Stimulated activated CD8-positive, alpha-beta memory T cell treated with anti-CD3 and anti-CD28 coated beads, Interleukin-7, amount 100 ng/mL, for 48 hours (primary cell): Measurements from ENCODE around the gene NT5C2.
A peak's percentile ranks its signal among the peaks of the same experiment; 100 is the strongest.
"Not testable (repeated sequence)": the region's sequence is repeated elsewhere in the genome, so short reads cannot be mapped to it uniquely, and the experiment has no call there.

Source experiments
- DNase-seq, 2 donors: peaks; one replicate each; pipeline ENCODE4 v3.0.0-alpha.2; 2020; ENCODE audit warnings: low read depth in 1 of 2; ENCODE audit errors: extremely low read depth in 1 of 2

Gene NT5C2

DNA sequence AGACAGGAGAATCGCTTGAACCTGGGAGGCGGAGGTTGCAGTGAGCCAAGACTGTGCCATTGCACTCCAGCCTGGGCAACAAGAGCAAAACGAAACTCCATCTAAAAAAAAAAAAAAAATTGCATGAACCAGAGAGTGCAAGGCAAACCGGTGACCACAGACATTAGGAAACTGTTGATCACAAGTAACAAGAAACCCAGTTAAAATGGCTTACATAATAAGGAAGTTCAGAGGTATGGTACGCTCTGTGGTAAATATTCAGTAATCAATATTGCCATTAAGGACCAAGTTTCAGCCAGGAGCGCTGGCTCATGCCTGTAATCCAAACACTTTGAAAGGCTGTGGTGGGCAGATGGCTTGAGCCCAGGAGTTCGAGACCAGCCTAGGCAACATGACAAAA is 9.2 kb upstream of the NT5C2 start:
- no peak for DNase-seq

DNA sequence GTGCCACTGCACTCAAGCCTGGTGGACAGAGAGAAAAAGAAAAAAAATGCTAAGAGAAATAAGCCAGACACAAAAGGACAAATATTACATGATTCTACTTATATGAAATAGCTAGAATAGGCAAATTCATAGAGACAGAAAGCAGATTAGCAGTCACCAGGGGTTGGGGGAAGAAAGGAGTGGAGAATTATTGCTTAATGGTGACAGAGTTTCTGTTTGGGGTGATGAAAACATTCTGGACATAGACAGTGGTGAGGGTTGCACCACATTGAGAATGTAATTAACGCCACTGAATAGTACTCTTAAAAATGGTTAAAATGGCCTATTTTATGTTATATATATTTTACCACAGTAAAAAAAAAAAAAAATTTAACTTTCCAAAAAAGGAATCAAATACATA is 6.4 kb upstream of the NT5C2 start:
- DNase-seq: no peak

DNA sequence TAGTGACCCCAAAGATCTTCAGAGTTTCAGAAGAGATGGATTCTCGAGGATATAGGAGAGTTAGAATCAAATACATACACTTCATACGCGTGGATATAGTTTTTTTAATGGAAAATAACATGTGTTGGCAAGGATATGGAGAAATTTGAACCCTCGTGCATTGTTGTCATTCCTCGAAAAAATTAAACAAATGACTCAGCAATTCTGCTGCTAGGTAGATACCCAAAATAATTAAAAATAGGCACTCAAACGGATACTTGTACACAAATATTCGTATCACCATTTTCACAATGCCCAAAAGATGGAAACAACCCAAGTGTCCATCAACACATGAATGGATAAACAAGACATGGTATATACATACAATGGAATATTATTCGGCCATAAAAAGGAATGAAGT is 5.6 kb upstream of the NT5C2 start:
- DNase-seq: no peak

DNA sequence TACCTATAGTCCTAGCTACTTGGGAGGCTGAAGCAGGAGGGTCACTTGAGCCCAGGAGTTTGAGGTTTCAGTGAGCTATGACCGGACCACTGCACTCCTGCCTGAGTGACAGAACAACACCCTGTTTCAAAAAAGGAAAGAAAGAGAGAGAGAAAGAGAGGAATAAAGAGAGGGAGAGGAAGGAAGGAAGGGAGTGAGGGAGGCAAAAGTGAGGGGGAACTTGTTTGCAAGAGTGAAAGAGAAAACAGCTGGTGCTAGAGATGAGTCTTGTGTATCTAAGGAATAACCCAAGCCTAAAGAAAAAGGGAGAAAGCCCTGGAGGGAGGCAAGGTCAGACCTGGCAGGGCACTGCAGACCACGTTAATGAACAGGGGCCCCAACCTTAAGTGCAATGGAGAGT is 4.8 kb upstream of the NT5C2 start:
- no peak for DNase-seq

DNA sequence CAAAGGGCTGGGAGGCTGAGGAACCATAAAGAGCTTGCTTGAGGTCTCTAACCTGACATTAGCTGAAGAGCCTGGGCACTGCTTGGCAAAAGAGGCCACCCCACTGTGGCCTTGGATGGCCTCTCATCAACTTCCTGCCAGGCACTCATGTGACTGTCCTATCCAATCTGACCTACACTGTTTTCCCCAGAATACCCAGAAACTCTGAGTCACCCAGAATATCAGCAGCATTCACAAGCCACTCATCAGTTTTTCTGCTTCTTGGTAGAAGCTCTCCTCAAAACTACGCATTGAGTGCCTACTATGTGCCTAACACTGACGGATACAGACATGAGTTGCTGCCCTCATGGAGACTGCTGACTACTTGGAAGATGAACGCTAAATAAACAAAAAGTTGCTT is 4.1 kb upstream of the NT5C2 start:
- peak in 1 of 2 donors; percentile 11 for DNase-seq

DNA sequence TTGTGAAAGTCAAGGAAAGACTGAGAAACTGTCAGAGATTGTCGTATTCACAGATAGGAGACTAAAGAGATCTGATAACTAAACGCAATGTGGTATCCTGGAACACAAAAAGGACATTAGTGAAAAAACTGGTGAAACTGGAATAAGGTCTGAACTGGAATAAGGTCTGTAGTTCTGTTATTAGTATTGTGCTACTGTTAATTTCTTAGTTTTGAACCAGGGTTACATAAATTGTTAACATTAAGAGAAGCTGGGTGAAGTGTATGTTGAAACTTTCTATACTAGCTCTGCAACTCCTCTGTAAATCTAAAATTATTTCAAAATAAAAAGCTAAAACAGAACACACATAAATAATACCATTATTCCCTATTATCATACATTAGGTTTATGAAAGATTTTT is 3.4 kb upstream of the NT5C2 start:
- no peak for DNase-seq

DNA sequence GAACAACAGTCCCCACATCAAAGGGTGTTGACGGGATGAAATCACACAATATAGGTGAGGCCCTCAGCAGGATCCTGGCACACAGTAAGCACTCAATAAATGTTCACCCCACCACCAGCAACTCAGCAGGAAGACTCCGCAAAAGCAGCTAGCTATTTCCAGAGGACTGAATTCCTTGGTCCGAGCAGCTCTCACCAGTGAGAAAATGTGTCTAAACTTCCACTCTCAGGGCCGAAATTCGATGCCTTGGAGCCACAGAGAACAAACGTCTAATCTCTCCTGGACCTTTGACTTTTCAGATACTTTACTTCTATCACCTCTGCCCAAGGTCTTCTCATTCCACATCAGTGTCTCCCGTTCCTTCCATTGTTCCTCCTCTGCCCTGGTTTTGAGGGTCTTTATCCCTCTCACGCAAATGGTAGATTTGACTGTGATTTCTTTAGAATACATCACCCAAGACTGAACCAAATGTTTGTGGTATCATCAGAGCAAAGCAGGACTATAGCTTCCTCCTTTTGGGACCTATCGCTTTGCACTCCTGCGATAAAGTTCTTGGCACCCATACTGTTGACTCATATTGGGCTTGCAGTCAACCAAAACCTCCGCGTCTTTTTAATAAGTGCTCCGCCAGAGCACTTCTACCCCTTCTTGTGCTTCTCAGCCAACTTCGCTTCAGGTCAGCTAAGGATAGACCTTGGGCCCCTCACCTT is 903 bp upstream of the NT5C2 start:
- no peak for DNase-seq

DNA sequence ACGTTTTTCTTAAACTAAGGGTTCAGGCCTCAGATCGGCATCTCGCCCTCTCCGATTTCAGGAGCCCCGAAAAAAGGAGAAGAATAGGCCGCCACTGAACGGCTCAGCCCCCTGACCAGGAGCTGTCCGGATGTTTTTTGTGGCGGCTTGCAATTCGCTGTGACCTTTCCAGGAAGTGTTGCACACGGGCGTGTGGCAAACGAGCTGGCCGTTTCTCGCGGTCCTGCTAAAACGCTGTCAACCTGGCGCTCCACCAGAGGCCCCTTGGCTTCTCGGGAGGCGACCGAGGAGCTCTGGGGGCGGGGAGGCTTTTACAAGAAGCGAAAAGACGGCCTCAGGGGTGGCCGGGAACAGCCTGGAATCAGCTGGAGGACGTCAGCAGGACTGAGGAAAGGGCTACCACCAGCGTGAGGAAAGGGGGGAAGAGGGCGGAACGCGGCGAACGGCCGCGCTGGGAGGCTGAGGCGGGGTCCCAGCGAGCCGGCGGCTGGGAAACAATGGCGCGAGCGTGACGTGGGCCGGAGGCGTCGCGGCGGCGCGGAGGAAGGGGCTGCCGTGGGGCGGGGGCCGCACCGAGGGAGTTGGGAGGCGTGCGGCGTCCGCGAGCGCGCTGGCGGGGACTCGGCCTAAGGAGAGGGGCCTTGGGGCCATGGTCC is 493 bp downstream of the NT5C2 start:
- peak; percentile 30 to 55 for DNase-seq

DNA sequence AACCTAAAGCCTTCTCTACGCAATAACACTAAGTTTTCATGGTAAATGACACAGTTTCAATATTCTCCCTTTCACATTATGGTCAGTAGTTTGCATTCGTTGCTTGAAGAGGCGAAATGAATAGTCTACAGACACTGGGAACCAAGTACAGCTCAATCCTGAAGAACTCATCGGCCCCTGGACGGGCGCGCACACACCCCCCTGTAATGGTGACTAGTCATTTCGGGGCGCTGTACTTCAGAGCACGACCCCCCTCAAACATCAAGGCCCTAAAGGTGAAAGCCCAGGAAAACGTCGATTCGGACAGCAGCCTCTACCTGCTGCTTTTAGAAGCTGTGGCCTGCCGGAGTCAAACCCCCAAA is 1.0 kb downstream of the NT5C2 start:
- DNase-seq: peak in 1 of 2 donors; percentile 7

DNA sequence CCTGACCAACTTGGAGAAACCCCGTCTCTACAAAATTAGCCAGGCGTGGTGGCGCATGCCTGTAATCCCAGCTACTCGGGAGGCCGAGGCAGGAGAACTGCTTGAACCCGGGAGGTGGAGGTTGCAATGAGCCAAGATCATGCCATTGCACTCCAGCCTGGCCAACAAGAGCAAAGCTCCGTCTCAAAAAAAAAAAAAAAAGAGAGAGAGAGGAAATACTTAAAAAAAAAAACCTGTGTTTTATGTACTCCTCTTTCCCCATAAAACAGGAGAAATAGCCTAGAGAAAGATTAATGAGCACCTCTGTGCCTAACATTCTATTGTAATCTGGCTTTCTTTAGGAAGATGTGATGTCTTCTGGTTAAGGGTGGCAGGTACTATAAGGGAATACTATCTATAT is 1.9 kb downstream of the NT5C2 start:
- DNase-seq: not testable (repeated sequence)

DNA sequence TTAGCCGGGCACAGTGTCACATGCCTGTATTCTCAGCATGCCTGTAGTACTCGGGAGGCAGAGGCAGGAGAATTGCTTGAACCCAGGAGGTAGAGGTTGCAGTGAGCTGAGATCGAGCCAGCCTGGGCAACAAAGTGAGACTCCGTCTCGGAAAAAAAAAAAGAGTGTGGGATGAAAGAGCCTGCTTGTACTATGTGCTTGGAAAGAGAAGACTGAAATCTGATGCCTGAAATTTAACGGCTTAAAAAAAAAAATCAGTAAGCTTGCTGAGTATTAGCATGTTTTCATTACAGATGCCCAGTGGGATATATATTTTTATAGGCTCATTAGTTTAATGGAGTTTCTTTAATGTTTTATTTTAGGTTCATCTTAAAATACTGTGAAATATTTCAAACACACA is 4.2 kb downstream of the NT5C2 start:
- no peak for DNase-seq

DNA sequence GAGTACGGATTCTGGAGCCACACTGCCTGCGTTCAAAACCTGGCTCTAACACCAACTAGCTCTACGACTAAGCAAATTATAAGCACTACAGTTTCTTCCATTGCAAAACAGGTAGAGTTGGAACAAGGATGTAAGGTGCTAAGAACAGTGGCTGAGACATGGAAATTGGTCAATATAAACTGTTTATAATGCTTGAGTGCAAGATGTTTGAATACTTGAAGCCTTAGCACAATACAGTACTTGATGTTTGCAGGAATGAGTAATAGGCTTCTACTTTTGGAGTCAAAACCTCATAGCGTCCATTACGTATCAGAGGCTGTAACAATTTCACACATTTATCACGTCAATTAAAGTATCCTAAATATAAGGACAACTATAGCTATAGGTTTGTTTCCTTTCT is 6.9 kb downstream of the NT5C2 start:
- no peak for DNase-seq

DNA sequence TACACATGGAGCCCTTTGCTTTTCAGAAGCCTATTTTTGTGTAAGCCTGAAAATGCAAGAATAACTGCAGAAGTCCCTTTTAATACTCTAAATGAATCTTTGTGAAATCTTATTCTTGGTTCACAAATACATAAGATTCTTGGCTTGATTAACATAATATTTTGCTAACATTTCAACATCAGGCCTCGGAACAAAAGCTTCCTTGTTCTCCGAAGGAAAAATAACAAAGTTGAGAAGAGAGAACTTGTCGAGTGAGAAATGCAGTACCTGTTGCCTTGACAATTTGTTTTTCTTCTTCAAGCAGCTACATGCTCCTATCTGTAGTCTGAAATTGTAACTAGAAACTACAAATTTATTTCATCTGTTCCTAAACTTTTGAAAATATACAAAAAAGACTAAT is 8.5 kb downstream of the NT5C2 start:
- DNase-seq: no peak

DNA sequence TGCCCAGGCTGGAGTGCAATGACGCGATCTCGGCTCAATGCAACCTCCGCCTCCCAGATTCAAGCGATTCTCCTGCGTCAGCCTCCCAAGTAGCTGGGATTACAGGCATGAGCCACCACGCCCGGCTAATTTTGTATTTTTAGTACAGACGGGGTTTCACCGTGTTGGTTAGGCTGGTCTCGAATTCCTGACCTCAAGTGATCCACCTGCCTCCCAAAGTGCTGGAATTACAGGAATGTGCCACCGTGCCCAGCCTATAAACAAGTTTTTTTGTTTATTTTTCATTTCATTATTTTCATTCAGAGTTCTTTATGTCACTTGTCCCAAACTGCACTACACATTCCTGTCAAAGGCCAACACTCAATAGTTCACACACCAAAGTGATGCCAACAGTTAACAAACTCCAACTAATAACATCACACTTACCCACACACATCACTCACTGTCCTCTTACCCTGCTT is 9.1 kb downstream of the NT5C2 start:
- DNase-seq: not testable (repeated sequence)

DNA sequence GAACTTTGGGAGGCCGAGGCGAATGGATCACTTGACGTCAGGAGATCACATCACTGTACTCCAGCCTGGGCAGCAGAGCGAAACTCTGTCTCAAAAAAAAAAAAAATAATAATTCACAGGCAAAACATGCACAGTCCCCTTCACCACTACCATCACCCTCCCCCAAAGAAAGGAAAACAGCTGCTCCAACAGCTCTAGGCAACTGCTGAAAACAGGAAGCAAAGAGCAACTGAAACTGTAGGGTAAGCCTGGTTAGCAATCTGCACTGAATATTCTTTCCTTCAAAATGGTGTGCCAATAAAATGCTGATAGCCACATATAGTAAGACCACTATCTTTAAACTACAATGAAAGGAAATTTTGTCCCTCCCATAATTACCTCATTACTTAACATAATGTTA is 11.8 kb downstream of the NT5C2 start:
- no peak for DNase-seq

DNA sequence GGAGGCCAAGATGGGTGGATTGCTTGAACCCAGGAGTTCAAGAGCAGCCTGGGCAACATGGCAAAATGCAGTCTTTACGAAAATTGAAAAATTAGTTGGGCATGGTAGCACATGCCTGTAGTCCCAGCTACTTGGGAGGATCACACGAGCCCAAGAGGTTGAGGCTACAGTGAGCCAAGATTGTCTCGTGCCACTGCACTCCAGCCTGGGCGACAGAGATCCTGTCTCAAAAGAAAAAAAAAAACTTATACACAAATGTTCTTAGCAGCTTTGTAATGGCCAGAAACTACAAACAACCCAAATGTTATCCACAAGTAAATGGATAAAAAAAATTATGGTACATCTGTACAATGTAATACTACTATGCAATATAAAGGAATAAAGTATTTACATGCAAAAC is 12.6 kb downstream of the NT5C2 start:
- no peak for DNase-seq

DNA sequence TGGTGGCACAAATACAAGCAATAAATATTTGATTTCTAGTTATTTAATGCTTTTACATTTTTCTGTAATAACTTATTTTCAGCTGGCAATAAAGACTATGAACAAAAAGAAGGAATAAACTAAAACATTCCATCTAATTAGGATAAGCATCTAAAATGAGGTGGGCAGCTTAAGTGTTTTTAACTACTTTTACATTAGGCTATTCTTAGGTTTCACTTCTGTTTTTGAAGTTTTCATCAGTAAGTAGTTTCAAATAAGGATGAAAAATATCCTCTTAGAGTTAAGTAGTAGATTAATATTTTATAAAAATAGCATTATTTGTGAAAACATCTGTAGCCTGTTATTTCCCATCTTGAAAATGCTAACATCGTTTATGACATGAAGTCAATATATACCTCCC is 15.9 kb downstream of the NT5C2 start:
- no peak for DNase-seq

DNA sequence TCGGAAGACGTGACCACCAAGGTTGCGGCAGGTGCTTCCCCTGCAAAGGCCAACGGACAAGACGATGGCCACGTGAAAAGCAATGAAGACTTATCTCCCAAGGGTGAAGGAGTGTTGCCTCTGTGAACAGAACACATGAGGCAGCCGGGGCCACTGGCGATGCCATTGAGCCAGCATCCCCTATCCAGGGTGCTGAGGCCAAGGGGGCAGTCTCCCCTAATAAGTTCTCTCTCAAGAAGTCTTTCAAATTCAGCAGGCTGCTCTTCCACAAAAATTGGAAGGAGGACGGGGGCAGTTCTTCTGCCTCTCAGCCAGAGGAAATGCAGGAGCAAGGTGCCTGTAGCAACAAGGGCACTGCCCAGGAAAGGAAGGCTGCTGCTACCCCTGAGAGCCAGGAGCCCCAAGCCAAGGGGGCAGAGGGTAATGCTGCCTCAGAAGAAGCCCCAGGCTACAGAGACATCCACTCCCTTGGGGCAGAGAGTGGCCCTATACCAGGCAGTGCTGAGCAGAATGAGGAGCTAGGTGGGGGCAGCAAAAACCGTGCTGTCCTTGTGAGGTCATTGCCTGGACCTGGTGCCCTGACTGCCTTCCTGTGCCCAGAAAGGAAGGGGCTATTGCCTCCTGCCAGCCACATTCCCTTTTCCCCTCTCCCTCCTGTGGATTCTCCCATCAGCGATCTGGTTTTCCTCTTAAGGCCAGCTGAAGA is 17.3 kb downstream of the NT5C2 start:
- DNase-seq: no peak

DNA sequence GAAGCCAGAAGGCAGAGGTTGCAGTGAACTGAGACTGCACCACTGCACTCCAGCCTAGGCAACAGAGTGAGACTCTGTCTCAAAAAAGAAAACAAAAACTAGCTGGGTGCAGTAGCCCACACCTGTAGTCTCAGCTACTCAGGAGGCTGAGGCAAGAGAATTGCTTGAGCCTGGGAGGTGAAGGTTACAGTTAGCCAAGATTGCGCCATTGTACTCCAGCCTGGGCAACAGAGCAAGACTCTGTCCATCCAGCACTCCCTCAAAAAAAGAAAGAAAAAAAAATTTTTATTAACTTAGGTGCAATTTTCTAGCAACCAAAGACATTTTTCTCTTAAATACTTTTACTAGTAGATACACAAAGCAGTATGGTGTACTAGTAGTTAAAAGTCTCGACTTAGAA is 18.7 kb downstream of the NT5C2 start:
- DNase-seq: not testable (repeated sequence)

DNA sequence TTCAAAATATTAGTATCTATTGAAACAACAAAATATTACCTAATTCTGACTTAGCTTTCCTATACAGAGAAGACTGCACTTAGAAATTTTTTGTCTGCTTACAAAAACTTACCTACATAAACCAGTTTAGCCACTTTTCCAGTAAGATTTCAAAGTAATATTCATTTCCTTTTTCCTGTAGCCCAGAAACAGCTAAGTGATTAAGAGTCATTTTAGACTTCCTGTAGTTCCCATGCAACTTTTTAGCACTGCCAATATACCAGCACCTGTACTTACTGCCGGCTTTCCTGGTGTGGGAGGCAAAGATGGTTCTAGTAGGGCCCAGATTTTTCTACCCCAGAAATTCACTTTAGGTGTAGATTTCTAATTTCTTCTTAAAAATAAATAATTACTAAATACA is 21.8 kb downstream of the NT5C2 start:
- no peak for DNase-seq

DNA sequence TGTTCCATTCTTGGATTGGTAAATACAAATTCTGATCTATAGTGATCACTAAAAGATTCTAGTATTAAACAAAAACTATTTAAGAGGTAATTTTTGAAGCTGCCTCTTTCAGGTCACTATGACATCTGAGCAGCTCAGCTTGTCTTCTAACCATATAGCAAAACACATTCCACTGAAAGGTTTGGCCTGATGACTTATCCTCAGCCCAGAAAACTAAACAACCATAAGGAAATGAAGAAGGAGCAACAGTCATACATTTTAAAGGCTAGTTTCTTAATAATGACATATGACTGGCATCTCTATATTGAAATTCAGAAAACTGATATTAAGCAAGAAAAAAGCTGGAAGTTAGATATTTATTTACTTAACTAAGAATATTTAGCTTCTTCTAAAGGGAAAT is 24.6 kb downstream of the NT5C2 start:
- DNase-seq: no peak

DNA sequence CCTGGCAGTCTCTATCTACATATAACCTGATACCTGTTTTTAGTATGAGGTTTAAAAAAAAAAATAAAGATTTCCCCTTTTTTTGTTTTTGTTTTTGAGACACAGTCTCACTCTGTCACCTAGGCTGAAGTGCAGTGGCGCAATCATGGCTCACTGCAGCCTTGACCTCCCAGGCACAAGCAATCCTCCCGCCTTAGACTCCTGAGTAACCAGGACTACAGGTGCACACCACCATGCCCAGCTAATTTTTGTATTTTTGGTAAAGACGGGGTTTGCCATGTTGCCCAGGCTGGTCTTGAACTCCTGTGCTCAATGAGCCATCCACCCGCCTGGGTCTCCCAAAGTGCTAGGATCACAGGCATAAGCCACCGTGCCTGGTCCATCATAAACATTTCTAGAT is 25.5 kb downstream of the NT5C2 start:
- not testable (repeated sequence) for DNase-seq
